A549 (cell line): ENCODE data around the gene PEPD.

Experiments
- CEBPB ChIP-seq, 2 experiments: fragments of >200 bp in 1 of 2; sonication (Bioruptor Twin) in 1 of 2; formaldehyde crosslinking in 1 of 2; IDR thresholded peaks; 2 replicates each; pipeline ENCODE4 v1.6.1; 2012 to 2016
- EP300 ChIP-seq, 2 experiments: fragments of >200 bp; sonication (Bioruptor Twin); formaldehyde crosslinking; IDR thresholded peaks; 2 replicates in 1 of 2; 3 replicates in 1 of 2; pipeline ENCODE4 v1.6.1; 2016 to 2017
- MYC ChIP-seq: IDR thresholded peaks from 2 replicates; pipeline ENCODE4 v1.6.1; 2012; ENCODE audit warnings: mild to moderate bottlenecking, inconsistent platforms, low read length, improper control_type of control experiment, borderline replicate concordance
- POLR2A ChIP-seq: IDR thresholded peaks from 2 replicates; pipeline ENCODE4 v1.6.1; 2012; ENCODE audit warnings: mild to moderate bottlenecking, low read length
- TP53 ChIP-seq: fragments of 250-450 bp; sonication (Bioruptor Pico); IDR thresholded peaks from 2 replicates; pipeline ENCODE4 v1.5.0; 2021; ENCODE audit warnings: mild to moderate bottlenecking, moderate library complexity
- ZC3H11A ChIP-seq: fragments of 450-650 bp; IDR thresholded peaks from 2 replicates; pipeline ENCODE4 v1.6.1; 2014; ENCODE audit warnings: antibody characterized with exemption, mild to moderate bottlenecking
- TF ChIP-seq, protein P1 (sequence below): fragments of >200 bp; sonication (Bioruptor Twin); formaldehyde crosslinking; IDR thresholded peaks from 3 replicates; pipeline ENCODE4 v1.5.1; 2016
- TF ChIP-seq, protein P2 (sequence below): fragments of 250-450 bp; sonication (Bioruptor Pico); IDR thresholded peaks from 2 replicates; pipeline ENCODE4 v1.5.0; 2020; ENCODE audit warnings: low read depth, mild to moderate bottlenecking, moderate library complexity
- TF ChIP-seq, protein P3 (sequence below): IDR thresholded peaks from 2 replicates; pipeline ENCODE4 v1.6.1; 2012

DNA sequence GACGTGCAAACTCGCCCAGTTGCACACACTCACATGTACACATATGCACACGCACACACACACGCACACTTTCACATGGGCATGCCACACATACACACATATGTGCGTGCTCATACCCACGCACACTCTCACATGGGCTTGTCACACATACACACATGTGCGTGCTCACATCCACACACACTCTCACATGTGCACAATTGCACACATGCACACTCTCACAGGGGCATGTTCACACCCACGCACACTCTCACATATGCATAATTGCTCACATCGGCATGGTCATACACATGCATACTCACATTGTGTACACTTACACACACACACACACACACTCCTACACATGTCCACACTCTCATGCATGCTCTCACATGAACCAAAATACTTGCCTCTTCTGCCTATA, 32.8 kb upstream of the PEPD start:
- TF ChIP-seq, protein P1, sequence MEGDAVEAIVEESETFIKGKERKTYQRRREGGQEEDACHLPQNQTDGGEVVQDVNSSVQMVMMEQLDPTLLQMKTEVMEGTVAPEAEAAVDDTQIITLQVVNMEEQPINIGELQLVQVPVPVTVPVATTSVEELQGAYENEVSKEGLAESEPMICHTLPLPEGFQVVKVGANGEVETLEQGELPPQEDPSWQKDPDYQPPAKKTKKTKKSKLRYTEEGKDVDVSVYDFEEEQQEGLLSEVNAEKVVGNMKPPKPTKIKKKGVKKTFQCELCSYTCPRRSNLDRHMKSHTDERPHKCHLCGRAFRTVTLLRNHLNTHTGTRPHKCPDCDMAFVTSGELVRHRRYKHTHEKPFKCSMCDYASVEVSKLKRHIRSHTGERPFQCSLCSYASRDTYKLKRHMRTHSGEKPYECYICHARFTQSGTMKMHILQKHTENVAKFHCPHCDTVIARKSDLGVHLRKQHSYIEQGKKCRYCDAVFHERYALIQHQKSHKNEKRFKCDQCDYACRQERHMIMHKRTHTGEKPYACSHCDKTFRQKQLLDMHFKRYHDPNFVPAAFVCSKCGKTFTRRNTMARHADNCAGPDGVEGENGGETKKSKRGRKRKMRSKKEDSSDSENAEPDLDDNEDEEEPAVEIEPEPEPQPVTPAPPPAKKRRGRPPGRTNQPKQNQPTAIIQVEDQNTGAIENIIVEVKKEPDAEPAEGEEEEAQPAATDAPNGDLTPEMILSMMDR = no peak
- TF ChIP-seq MYC = no peak
- TF ChIP-seq EP300 (IDR thresholded peaks at IDR 0.05) = no peak
- TF ChIP-seq POLR2A = no peak
- TF ChIP-seq, protein P2, sequence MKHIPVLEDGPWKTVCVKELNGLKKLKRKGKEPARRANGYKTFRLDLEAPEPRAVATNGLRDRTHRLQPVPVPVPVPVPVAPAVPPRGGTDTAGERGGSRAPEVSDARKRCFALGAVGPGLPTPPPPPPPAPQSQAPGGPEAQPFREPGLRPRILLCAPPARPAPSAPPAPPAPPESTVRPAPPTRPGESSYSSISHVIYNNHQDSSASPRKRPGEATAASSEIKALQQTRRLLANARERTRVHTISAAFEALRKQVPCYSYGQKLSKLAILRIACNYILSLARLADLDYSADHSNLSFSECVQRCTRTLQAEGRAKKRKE (CRISPR knock-in tag) = no peak
- no peak for TF ChIP-seq ZC3H11A
- TF ChIP-seq, protein P3, sequence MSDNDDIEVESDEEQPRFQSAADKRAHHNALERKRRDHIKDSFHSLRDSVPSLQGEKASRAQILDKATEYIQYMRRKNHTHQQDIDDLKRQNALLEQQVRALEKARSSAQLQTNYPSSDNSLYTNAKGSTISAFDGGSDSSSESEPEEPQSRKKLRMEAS = no peak
- TF ChIP-seq TP53 (CRISPR knock-in tag) = no peak
- no peak for TF ChIP-seq CEBPB (IDR thresholded peaks at IDR 0.05)
